Measurements from ENCODE around the gene CYP4F11.
"Not testable (repeated sequence)": the region's sequence is repeated elsewhere in the genome, so short reads cannot be mapped to it uniquely, and the experiment has no call there.

Gene CYP4F11

DNA sequence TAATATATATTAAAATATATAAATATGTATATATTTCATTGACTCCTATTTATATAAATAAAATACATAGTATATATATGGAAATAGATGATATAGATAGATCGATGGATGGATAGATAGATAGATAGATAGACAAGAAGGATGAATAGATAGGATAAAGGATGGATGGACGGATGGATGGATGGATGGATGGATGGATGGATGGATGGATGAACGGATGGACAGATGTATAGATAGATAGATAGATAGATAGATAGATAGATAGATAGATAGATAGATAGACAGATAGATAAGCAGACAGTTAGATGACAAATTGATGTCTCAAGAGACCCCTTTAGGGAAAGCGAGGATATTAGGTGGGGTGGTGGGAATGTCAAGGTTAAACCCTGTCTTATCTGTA, 15.1 kb downstream of the CYP4F11 start:
- DNase-seq, result no peak

DNA sequence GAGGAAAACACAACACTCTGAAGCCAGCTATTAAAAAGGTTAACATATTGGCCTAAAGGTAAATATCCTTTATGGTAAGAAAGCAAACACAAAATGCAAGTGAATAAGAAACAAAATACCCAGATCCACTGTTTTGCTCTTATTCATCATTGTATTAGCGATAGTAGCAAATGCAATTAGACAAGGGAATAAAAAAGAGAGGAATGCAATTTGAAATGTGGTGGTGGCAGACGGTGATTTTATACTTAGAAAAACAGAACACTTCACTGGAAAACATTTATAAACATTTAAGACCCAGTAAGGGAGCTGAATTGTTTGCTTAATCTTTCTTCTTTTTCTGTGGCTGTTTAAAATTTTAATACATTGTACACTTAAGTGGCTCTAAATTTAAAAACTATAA, 19.2 kb downstream of the CYP4F11 start:
- DNase-seq, result no peak

DNA sequence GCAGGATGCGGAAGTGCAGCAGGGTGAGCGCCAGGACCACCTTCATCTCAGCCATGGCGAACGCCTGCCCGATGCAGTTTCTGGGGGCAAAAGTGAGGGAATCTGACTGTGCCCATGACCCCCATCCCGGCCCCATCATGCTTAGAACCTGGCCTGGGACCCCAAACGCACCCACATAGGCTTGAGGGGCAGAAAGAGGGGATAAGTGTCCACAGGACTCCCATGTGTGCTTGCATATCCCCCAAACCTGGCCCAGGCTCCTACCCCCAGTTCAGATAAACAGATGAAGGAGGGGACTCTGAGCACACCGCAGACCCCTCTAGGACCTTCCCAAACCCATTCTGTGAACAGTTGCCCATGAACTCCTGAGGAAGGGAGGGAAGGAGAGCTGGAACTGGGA, 20.5 kb downstream of the CYP4F11 start:
- no peak for DNase-seq

DNA sequence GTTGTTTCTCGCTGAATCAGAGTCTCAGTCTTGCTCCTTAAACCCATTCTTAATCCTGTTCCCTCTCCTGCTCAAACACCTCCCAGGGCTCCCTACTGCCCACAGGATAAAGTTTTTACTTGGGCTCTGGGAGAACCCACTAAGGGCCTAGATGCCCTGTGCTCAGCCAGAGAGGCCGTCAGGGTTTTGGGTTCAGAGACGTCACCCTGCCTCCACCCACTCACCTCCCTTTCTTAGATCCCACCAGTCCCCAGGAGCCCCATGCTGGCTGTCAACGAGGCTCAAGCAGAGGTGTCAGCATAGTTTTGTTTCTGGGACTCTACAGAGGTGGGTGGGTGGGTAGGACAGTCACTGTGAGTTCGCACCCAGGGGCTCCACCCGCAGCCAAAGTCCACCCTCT, 20.9 kb downstream of the CYP4F11 start:
- no peak for DNase-seq

DNA sequence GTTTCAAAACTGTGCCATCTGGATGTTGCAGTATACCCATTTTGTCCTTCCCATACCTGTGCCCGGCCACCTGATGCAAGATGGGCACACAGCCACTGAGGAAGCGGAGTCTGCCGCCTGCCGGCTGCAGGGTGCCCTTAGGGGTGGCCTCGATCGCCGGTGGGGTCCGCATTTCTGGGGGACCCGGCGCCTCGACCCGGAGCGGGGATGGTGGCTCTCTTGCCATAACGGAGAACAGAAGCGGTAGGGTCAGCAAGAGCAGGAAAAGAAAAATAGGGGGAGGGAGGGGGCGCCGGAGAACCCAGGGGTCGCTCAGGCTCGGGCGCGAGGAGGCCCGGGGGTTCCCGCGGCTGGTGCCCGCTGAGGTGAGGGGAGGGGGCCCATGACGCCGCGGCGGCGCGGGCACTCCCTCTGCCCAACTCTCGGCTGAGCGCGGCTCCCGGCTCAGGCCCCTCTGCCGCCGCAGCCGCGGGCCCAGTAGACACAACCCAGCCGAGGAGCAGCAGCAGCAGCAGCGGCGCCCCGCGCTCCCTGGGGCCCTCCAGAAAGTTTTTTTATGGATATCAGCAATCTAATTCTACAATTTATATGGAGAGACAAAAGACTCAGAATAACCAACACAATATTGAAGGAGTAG, 22.6 kb downstream of the CYP4F11 start:
- DNase-seq, result no peak

DNA sequence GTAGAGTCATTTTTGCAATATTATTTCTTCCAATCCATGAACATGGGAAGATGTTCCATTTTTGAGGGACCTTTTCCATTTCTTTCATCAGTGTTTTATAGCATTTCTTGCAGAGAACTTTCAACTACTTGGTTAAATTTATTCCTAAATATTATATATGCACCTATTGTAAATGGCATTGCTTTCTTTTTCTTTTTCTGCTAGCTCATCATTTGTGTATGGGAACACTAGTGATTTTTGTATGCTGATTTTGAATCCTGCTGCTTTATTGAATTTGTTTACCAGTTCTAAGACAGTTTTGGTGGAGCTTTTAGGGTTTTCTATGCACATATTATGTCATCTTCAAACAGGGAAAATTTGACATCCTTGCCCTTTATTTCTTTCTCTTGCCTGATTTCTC, 29.3 kb downstream of the CYP4F11 start:
- DNase-seq, result no peak

DNA sequence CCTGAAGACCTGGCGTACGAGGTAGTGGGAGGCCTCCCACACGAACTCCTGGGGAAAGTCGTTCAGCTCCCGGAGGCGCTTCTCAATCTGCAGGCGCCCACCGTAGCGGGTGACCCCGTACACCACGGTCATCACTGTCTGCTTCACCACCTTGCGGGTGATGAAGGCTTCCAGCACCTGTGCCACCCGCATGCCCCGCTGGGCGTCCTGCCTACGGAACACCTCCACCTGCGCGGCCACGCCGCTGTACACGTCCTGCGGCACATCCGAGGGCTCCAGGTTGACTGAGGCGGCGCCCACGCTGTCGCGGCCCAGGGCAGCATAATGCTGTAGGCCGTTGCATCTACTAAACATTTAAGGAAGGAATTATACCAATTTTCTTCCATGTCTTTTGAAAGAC, 31.4 kb downstream of the CYP4F11 start:
- DNase-seq, result not testable (repeated sequence)

DNA sequence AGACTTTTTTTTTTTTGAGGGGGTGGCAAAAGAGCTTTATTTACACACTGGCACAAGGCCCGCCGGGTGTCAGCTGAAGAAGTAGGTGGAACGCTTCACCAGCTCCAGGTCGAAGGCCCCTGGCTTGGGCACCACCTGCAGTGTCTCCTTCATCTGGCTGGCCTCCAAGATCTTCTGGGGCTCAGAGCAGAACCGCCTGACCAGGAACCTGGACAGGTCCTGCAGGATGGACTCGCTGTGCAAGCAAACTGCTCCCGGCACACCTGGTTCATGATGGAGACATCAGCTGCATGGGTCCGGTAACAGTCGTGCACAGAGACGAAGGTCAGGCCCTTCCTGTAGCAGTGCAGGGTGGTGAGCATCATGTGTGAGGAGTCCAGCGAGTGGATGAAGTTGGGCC, 32.1 kb downstream of the CYP4F11 start:
- DNase-seq, result no peak

DNA sequence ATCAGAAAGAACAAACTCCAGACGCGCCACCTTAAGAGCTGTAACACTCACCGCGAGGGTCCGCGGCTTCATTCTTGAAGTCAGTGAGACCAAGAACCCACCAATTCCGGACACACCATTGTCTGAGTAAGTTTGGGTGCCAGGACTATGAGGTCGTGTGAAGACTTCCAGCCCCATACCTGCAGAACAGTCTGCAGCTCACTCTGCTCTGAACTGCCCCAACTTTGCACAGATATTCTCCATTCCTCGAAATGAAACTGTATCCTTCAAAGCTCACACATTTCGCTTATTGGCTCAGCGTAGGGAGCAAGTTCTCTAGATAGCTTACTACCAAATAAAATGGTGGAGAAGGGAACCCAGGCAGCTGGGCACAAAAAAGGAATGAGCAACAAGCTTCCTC, 33.8 kb downstream of the CYP4F11 start:
- no peak for DNase-seq

DNA sequence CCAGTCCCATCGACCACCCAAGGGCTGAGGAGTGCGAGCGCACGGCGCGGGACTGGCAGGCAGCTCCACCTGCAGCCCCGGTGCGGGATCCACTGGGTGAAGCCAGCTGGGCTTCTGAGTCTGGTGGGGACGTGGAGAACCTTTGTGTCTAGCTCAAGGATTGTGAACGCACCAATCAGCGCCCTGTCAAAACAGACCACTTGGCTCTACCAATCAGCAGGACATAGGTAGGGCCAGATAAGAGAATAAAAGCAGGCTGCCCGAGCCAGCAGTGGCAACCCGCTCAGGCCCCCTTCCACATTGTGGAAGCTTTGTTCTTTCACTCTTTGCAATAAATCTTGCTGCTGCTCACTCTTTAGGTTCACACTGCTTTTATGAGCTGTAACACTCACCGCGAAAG, 34.3 kb downstream of the CYP4F11 start:
- DNase-seq, result not testable (repeated sequence)

DNA sequence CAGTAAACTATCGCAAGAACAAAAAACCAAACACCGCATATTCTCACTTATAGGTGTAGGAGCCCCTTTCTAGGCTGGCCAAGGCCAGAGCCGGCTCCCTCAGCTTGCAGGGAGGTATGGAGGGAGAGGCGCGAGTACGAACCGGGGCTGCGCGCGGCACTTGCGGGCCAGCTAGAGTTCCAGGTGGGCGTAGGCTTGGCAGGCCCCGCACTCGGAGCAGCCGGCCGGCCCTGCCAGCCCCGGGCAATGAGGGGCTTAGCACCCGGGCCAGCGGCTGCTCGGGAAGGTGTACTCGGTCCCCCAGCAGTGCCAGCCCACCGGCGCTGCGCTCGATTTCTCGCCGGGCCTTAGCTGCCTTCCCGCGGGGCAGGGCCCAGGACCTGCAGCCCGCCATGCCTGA, 34.8 kb downstream of the CYP4F11 start:
- not testable (repeated sequence) for DNase-seq

DNA sequence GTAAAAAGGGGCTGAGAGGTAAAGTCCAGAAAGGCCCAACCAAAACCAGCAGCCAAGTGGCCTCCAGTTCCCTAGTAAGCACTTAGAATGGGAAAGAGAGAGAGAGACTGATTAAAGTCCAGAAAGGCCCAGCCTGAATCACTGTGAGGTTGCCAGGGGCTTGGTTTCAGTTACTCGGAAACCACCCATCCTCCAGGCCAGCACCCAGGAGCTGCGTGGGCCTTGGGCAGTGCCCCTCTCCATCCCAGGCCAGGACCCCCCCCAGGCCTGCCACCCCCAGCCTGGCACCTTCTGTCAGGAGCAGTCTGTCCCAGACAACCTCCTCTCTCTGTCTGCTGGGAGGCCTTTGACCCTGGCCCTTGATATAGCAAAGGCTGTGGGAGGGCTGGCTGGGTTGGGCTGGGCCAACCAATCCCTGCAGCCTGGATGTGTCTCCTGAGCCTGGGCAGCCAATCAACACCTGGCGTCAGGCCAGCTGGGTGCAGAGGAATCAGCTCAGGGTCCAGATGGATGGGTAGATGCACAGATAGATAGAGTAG, 36.5 kb downstream of the CYP4F11 start, which contains the start of gene CYP4F2:
TSS of gene CYP4F2 (minus strand) at position 337 of the 539 bp plus-strand sequence. CDS start 463 bp downstream, outside the sequence.
- DNase-seq, result no peak

DNA sequence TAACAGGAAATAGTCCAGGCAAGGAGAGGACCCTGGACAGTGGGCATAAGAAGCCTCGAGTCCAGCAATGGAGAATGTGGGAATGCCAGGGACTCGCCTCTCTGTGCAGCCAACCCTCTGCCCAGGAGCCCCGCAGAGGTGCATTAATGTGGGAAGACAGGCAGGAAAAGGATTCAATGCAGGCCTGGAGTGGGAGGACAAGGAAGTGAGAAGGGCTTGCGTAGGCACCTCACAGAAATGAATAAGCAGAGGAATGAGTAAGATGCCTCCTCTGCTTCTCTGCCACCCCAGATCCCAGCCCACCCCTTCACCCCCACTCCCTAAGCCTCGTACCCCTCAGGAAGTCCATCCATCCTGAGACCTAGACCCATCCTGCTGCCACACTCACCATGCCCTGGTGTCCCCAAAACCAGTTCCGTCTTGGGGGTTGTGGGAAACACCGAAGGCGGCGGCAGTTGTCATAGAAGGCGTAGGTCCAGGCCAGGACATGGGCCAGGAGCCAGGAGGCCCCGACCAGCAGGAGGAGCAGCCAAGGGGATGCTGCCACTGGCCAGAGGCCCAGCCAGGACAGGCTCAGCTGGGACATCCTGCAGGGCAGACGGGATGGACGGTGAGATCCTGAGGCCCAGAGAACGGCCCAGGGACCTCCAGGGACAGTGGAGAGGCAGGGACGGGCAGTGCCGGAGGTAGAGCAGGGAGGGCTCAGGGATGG, 37.1 kb downstream of the CYP4F11 start:
- DNase-seq, result no peak

DNA sequence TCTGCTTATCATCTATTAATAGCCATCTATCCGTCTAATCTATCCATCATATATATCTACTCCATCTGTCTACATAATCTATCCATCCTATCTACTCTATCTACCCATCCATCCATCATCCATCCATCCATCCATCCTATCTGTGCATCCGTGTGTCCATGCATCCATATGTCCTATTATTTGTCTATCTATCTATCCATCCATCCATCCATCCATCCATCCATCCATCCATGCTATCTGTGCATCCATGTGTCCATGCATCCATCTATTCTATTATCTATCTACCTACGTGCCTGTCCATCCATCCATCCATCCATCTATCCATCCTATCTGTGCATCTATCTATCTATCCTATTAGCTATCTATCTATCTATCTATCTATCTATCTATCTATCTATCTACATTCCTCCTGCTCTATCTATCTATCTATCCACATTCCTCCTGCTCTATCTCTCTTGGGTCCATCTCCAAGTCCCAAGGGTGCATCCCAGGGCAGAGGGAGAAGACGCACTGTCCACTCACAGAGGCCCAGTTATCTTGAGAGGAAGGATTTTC, 38.4 kb downstream of the CYP4F11 start:
- DNase-seq, result no peak

DNA sequence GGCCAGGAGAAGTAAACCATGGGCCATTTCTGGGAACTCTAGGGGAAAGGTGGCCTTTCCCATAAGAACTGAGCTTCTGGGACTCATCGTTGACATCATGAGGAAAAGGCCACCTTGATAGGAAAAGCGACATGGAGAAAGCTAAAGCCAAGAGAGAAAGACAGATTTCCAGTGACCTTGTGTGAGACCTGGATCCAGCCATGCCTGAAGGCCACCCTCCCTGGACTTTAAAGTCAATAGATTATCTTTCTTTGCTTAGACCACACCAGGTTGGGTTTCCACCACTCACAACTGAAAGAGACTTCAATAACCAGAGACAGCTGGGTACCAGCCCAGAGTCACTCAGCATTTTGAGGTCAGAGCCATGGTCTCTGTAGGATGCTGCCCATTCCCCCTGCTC, 40.0 kb downstream of the CYP4F11 start:
- DNase-seq, result no peak

DNA sequence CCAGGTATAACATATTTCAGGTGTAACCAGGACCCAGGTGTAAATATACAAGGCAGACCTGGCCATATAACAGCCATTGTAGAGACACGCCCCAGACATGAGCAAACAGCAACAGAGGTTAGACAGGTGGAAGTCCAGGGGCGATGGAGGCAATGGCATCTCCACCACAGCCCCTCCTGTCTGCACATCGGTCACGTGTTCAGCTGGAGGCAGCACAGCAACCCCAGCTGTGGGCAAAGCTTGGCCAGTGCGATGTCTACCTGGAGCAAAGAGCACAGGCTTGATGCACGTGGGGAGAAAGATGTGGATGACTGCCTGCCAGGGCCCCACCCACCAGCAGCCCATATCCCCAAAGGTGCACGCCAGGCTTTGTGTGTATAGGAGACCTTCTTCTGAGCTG, 40.9 kb downstream of the CYP4F11 start:
- no peak for DNase-seq

DNA sequence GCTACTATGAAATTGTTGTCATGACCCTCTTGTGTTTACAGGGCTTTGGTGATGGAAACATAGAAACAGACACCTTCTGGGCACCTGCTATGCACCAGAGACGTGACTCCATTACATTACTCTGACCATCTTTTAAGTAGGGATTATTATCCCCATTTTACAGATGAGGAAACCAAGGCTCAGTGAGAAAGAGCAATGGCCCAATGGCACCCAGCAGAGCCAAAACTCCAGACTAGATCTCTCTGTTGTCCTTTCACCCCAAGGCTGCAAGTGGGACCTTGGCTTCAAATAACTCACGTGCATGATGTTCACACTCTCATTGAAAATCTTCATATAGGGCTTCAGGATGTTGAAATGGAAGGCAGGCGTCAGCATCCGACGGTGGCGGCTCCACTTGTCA, 42.3 kb downstream of the CYP4F11 start:
- DNase-seq, result no peak

DNA sequence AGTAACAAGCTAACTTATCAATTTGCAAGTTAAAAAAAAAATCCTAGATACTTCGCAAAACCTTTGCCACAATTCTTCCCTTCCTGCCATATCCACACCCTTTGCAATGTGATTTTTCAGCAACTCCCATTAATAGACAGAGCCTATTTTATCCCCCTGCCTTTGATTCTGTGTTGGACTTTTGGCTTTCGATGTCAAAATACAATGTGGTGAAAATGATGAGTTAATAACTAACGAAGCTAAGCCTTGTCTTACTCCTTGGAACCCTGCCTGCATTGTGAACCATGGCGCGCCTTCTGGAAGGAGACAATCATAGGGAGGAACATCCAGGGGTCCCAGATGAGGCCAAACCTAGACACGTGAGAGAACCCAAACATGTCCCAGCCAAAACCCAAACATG, 42.9 kb downstream of the CYP4F11 start:
- no peak for DNase-seq

DNA sequence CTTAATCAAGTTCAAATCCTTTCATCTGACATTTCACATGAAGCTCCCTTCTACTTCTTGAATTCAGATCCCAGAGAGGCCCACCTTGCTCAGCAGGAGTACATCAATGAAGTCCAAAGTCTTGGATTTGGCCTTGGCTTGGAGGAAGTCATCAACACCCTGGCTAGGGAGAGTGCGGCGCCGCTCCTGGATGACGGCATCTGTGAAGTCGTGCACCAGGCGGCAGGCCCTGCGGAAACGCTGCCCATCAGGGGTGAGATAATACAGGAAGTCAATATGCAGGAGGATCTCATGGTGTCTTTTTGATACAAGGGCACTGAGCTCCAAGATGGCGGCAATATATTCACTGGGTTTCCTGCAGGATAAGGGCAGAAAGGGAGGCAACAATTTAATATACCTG, 45.0 kb downstream of the CYP4F11 start:
- not testable (repeated sequence) for DNase-seq

DNA sequence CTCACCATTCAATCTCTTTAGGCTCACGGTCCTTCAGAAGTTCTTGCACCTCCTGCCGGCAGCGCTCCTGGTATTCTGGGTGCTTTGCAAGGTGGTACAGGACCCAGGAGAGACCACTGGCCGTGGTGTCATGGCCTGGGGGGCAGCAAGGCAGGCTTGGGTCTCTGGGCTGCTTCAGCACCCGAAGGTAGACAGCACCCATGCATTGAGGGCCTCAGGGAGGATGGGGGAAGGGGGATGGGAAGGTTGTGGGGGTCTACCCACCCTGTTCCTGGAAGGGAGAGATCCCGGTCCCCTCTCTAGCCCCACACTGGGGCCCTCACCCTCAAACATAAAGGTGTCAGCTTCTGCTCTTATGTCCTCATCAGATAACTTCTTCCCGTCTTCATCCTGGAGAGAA, 48.4 kb downstream of the CYP4F11 start:
- no peak for DNase-seq

DNA sequence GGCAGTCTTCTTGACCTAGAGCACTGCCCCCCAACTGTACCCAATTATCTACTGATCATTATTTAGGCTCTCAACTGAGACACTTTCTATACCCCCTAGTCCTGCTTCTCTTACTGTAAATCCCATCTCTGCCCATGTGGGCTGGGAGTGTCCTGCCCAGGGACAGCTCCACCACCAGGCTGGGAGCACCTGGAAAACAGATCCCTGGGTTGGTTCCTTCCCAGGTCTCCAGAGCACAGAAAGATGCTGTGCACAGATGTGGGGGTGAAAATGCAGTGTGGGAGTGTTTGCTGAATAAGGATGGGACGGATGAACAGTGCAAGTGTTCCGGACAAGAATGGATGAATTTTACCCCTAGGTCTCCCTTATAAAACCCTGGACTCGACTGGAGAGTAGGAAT, 49.2 kb downstream of the CYP4F11 start:
- DNase-seq, result no peak

DNA sequence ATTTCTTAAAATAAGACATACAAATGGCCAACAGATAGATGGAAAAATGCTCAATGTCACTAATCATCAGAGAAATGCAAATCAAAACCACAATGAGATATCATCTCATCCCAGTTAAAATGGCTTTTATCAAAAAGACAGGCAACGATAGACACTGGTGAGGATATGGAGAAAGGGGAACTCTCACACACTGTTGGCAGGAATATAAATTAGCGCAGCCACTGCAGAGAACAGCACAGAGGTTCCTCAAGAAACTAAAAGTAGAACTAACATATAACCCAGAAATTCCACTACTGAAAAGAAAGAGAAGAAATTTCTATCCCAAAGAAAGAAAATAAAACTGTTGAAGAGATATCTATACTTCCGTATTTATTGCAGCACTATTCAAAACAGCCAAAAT, 51.0 kb downstream of the CYP4F11 start:
- not testable (repeated sequence) for DNase-seq

DNA sequence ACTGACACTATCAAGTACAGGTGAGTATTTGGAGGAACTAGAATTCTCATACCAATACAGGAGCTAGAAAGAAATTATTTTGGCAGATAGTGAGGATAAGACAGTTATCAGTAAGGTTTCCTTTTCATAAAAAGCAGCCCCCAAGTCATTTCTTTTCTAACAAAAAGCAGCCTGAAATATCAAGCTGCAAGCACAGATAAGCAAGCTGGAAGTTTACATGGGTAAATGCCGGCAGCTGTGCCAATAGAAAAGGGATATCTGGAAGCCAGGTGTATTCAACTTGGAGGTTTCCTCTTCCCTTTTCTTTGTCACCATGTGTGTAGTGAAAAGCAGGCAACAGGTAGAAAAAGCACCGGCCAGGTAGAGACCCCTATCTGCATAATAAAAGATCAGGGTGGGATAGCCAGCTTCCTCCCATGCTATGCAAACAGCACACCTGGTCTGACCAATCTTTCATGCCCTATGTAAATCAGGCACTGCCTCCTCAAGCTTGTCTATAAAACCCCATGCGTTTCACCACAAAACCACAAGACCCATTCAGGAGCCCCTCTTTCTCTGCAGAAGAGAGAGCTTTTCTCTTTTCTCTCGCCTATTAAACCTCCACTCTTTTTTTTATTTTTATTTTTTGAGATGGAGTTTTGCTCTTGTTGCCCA, 59.4 kb downstream of the CYP4F11 start:
- no peak for DNase-seq

DNA sequence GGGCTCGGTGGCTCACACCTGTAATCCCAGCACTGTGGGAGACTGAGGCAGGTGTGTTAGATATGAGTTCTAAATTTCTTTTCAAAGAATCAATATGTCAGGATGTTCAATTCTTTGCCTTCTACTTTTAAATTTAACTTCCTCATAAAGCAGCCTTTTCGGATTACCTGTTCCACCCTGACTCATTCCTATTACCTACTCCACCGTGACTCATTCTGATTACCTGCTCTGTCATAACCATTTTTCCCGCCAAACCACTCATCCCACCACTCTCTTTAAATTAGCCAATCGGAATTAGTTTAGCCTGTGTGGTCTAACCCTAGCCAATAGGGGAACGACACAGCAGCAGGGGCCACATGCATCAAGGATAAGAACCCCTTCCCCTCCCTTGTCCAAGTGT, 60.6 kb downstream of the CYP4F11 start:
- not testable (repeated sequence) for DNase-seq
